ENCODE results near the gene SERINC3.

SERINC3 gene

DNA sequence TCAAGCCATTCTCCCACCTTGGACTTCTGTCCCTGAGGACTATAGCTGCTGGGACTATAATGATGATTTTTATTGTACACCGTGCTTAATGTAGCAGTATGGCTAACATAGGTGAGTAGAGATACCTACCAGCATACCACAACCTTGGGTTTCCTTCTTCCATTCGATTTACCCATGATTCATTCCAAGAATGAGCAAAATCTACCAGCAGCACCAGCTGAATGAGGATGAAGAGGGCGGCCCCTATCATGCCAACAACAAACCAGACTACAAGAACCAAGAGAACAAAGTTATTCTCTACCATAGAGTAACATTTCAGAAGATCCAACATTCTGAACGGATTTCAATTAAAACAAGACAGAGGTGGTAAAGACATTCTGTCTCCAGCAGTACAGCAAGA, 12.1 kb downstream of the SERINC3 start:
- H3K4me1 ChIP-seq (ENCODE audit: control insufficient read depth in 1 of 2, insufficient read depth in 1 of 2, low read depth in 1 of 2, low read length in 1 of 2): peaks cover 0 to 5% of the 10 kb centered on the region in 2 experiments
- no peaks in the 10 kb centered on the region for H3K9me3 ChIP-seq
- H3K36me3 ChIP-seq: peaks cover 90% of the 10 kb centered on the region
- no peak overlapping the region for H3K4me3 ChIP-seq (ENCODE audit: low read depth in 1 of 2, low read length in 1 of 2)
- H3K27me3 ChIP-seq: no peaks in the 10 kb centered on the region
- TF ChIP-seq CTCF (IDR thresholded peaks at IDR 0.05): no peak
- peak overlapping the region; percentile 11 for H3K27ac ChIP-seq

- TF ChIP-seq CTCF (IDR thresholded peaks at IDR 0.05): no peak
- H3K9me3 ChIP-seq: no peaks in the 10 kb centered on the region
Observed at GRCh38 chr20:44504402-44505307, 17.2 kb downstream of the SERINC3 start.

GRCh38 chr20:44502968-44503367, 18.9 kb downstream of the SERINC3 start:
- H3K27me3 ChIP-seq: no peaks in the 10 kb centered on the region
- H3K4me1 ChIP-seq (ENCODE audit: control insufficient read depth in 1 of 2, insufficient read depth in 1 of 2, low read depth in 1 of 2, low read length in 1 of 2): peaks cover 0 to under 1% of the 10 kb centered on the region in 2 experiments
- peak overlapping the region; percentile 19 for H3K27ac ChIP-seq
- no peak overlapping the region for H3K4me3 ChIP-seq (ENCODE audit: low read depth in 1 of 2, low read length in 1 of 2)
- H3K9me3 ChIP-seq: no peaks in the 10 kb centered on the region
- no peak for TF ChIP-seq CTCF (IDR thresholded peaks at IDR 0.05)
- peaks cover 100% of the 10 kb centered on the region for H3K36me3 ChIP-seq

More at GRCh38 chr20:44504402-44505307, 17.2 kb downstream of the SERINC3 start:
- Histone ChIP-seq H3K27me3 (no peaks in the 10 kb centered on the region), H3K4me1 (ENCODE audit: control insufficient read depth in 1 of 2, insufficient read depth in 1 of 2, low read depth in 1 of 2, low read length in 1 of 2) (peaks cover 0 to 5% of the 10 kb centered on the region in 2 experiments), H3K27ac (no peak overlapping the region), H3K36me3 (peaks cover 100% of the 10 kb centered on the region), H3K4me3 (ENCODE audit: low read depth in 1 of 2, low read length in 1 of 2) (no peak overlapping the region)

DNA sequence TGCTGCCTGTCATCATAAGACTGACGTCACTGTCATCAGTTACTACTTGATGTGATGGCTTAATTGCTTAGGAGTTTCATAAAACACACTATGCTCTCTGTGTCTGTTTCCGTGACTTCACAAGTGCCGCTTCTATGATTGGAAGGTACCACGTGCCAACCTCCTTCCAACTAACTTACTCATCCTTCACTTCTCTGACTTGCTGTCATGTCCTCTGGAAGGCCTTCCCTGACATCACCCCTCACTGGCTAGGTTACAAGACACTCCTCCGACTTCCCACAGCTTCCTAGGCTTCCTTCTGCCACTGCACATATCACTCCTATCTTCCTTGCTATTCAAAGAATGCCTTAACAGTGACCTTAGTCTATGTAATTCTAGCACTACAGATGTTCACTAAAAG, 20.4 kb downstream of the SERINC3 start:
- no peak overlapping the region for H3K27ac ChIP-seq
- no peaks in the 10 kb centered on the region for H3K9me3 ChIP-seq
- peaks cover 7 to 14% of the 10 kb centered on the region in 2 experiments for H3K4me1 ChIP-seq (ENCODE audit: control insufficient read depth in 1 of 2, insufficient read depth in 1 of 2, low read depth in 1 of 2, low read length in 1 of 2)
- peaks cover 97% of the 10 kb centered on the region for H3K36me3 ChIP-seq
- no peak for TF ChIP-seq CTCF (IDR thresholded peaks at IDR 0.05)
- H3K4me3 ChIP-seq (ENCODE audit: low read depth in 1 of 2, low read length in 1 of 2): no peak overlapping the region
- no peaks in the 10 kb centered on the region for H3K27me3 ChIP-seq

DNA sequence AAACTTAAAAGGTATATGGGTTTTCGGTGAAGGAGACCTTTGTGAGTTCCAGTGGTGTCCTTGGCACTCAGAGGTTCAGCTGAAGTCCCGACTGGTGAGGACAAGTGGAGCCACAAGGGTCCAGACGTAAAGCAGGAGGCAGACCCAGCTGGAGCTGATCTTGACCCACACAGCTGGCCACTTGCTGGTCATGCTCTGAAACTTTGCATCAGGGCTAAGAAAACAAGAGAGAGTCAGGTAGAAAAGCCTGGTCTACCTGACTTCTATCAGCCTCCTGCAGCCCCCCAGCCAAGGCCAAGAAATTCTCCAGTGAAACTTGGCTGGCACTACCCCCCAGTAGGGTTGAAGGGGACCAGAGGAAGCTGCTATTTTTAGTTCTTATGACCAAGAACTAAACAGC, 21.6 kb downstream of the SERINC3 start:
- peaks cover 93% of the 10 kb centered on the region for H3K36me3 ChIP-seq
- peaks cover 19 to 27% of the 10 kb centered on the region in 2 experiments for H3K4me1 ChIP-seq (ENCODE audit: control insufficient read depth in 1 of 2, insufficient read depth in 1 of 2, low read depth in 1 of 2, low read length in 1 of 2)
- TF ChIP-seq CTCF (IDR thresholded peaks at IDR 0.05): no peak

More for the DNA sequence above, 21.6 kb downstream of the SERINC3 start:
- Histone ChIP-seq H3K27me3 (no peaks in the 10 kb centered on the region), H3K9me3 (no peaks in the 10 kb centered on the region), H3K27ac (no peak overlapping the region), H3K4me3 (ENCODE audit: low read depth in 1 of 2, low read length in 1 of 2) (no peak overlapping the region)

Data from neutrophil (primary cell).